ENCODE data around the gene LRFN4. TPM values are rescaled to one million over a fixed set of nuclear protein-coding genes. Genes with fewer than 3 reads are reported as not detected.

The LRFN4 gene
- total and polyA plus RNA-seq, 2 of the 13 experiments (the other 11 are each of a cell fraction or from before 2014, with no cell fraction given), result 1.3 to 6.8 TPM

GRCh38 chr11:66851698-66852465 lies 5.0 kb upstream of the LRFN4 start:
- Histone ChIP-seq H2AFZ (ENCODE audit: low read length) (no peak overlapping the region), H4K20me1 (ENCODE audit: insufficient read depth, low read length) (no peaks in the 10 kb centered on the region), H3K9me3 (ENCODE audit: low read length) (no peaks in the 10 kb centered on the region), H3K79me2 (ENCODE audit: insufficient read depth, low read length) (no peaks in the 10 kb centered on the region), H3K4me3 (replicated peaks in 1 of 3; ENCODE audit: insufficient read depth in 1 of 3, low read depth in 2 of 3, low read length in 3 of 3) (no peak overlapping the region), H3K4me1 (ENCODE audit: insufficient read depth, low read length) (peaks cover 11% of the 10 kb centered on the region), H3K4me2 (ENCODE audit: low read depth, low read length) (no peak overlapping the region), H3K27me3 (ENCODE audit: control insufficient read depth in 1 of 2, insufficient read depth in 2 of 2, low read length in 2 of 2) (no peaks in the 10 kb centered on the region), H3K36me3 (replicated peaks in 1 of 2; ENCODE audit: control insufficient read depth in 1 of 2, insufficient read depth in 2 of 2, low read length in 2 of 2) (peaks cover 21 to 32% of the 10 kb centered on the region in 2 experiments; a peak in 4 of 5 replicates), H3K27ac (ENCODE audit: extremely low read length, insufficient read depth, low read length) (no peak overlapping the region), H3K9ac (ENCODE audit: insufficient read depth, low read depth, low read length) (no peak overlapping the region)
- FAIRE-seq (no peak), DNase-seq (ENCODE audit: low spot score) (no peak), ATAC-seq (no peak)
- ChIA-PET CTCF (ENCODE audit: low intra/inter-chr PET ratio, low total read pairs) (no interaction called here), POLR2A (interaction anchor here (1.4 kb wide), 1 partner anchor 8 kb away, joined by 5 read pairs; no protein-coding TSS in a partner anchor)
- in situ Hi-C loops (cut with HindIII; ENCODE audit: extremely low pct_ligation_motif_present, low pct_unique_long_range_greater_than_20kb), result no loop called here
- 97% methylated on average over 17 of the region's 26 CpGs for WGBS (ENCODE audit: low lambda C conversion rate)
- intact Hi-C loops (cut with micrococcal nuclease; ENCODE audit: unreplicated experiment), result no loop called here
- no TSS peak for BruUV-seq (replicated peaks)
- TF ChIP-seq, protein P1, sequence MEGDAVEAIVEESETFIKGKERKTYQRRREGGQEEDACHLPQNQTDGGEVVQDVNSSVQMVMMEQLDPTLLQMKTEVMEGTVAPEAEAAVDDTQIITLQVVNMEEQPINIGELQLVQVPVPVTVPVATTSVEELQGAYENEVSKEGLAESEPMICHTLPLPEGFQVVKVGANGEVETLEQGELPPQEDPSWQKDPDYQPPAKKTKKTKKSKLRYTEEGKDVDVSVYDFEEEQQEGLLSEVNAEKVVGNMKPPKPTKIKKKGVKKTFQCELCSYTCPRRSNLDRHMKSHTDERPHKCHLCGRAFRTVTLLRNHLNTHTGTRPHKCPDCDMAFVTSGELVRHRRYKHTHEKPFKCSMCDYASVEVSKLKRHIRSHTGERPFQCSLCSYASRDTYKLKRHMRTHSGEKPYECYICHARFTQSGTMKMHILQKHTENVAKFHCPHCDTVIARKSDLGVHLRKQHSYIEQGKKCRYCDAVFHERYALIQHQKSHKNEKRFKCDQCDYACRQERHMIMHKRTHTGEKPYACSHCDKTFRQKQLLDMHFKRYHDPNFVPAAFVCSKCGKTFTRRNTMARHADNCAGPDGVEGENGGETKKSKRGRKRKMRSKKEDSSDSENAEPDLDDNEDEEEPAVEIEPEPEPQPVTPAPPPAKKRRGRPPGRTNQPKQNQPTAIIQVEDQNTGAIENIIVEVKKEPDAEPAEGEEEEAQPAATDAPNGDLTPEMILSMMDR (CRISPR knock-in tag; IDR thresholded peaks at IDR 0.05), result peak; percentile 12; the same call in 1 of the 2 replicates
- no peak for TF ChIP-seq EED (CRISPR knock-in tag; IDR thresholded peaks at IDR 0.05)
- no peak for TF ChIP-seq ZNF605 (CRISPR knock-in tag; IDR thresholded peaks at IDR 0.05)
- TF ChIP-seq TBX2 (CRISPR knock-in tag; IDR thresholded peaks at IDR 0.05; ENCODE audit: borderline replicate concordance), result no peak
- TF ChIP-seq RARG (CRISPR knock-in tag; IDR thresholded peaks at IDR 0.05; ENCODE audit: low read depth), result no peak
- TF ChIP-seq, protein P2, sequence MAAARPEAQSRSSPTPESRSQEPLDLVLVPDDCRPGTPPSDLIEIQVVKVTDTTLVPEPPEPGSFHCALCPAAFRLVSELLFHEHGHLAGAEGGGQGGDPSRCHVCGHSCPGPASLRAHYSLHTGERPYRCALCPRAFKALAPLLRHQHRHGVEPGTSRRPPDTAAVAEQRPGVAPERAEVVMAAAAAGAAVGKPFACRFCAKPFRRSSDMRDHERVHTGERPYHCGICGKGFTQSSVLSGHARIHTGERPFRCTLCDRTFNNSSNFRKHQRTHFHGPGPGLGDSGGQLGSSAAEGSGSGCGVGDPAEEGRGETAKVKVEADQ (CRISPR knock-in tag; IDR thresholded peaks at IDR 0.05; ENCODE audit: borderline replicate concordance), result no peak
- TF ChIP-seq, protein P3, sequence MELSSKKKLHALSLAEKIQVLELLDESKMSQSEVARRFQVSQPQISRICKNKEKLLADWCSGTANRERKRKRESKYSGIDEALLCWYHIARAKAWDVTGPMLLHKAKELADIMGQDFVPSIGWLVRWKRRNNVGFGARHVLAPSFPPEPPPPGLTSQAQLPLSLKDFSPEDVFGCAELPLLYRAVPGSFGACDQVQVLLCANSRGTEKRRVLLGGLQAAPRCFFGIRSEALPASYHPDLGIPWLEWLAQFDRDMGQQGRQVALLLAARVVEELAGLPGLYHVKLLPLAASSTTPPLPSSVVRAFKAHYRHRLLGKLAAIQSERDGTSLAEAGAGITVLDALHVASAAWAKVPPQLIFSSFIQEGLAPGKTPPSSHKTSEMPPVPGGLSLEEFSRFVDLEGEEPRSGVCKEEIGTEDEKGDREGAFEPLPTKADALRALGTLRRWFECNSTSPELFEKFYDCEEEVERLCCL (CRISPR knock-in tag; IDR thresholded peaks at IDR 0.05; ENCODE audit: borderline replicate concordance), result no peak
- TF ChIP-seq, protein P4, sequence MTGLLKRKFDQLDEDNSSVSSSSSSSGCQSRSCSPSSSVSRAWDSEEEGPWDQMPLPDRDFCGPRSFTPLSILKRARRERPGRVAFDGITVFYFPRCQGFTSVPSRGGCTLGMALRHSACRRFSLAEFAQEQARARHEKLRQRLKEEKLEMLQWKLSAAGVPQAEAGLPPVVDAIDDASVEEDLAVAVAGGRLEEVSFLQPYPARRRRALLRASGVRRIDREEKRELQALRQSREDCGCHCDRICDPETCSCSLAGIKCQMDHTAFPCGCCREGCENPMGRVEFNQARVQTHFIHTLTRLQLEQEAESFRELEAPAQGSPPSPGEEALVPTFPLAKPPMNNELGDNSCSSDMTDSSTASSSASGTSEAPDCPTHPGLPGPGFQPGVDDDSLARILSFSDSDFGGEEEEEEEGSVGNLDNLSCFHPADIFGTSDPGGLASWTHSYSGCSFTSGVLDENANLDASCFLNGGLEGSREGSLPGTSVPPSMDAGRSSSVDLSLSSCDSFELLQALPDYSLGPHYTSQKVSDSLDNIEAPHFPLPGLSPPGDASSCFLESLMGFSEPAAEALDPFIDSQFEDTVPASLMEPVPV (CRISPR knock-in tag; IDR thresholded peaks at IDR 0.05), result no peak
- TF ChIP-seq, protein P5, sequence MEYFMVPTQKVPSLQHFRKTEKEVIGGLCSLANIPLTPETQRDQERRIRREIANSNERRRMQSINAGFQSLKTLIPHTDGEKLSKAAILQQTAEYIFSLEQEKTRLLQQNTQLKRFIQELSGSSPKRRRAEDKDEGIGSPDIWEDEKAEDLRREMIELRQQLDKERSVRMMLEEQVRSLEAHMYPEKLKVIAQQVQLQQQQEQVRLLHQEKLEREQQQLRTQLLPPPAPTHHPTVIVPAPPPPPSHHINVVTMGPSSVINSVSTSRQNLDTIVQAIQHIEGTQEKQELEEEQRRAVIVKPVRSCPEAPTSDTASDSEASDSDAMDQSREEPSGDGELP (IDR thresholded peaks at IDR 0.05; ENCODE audit: borderline replicate concordance, low read depth), result no peak
- TF ChIP-seq ATM (IDR thresholded peaks at IDR 0.05; ENCODE audit: borderline replicate concordance), result no peak
- TF ChIP-seq MYPOP (CRISPR knock-in tag; IDR thresholded peaks at IDR 0.05), result no peak
- TF ChIP-seq SSRP1 (CRISPR knock-in tag; IDR thresholded peaks at IDR 0.05), result no peak
